NCI-H2107 (cell line): ENCODE measurements around the gene TNS1.

Source experiments
- DNase-seq: peaks from one replicate; lab custom pipeline; 2025; lab: John Stamatoyannopoulos, UW

TNS1 gene

DNA sequence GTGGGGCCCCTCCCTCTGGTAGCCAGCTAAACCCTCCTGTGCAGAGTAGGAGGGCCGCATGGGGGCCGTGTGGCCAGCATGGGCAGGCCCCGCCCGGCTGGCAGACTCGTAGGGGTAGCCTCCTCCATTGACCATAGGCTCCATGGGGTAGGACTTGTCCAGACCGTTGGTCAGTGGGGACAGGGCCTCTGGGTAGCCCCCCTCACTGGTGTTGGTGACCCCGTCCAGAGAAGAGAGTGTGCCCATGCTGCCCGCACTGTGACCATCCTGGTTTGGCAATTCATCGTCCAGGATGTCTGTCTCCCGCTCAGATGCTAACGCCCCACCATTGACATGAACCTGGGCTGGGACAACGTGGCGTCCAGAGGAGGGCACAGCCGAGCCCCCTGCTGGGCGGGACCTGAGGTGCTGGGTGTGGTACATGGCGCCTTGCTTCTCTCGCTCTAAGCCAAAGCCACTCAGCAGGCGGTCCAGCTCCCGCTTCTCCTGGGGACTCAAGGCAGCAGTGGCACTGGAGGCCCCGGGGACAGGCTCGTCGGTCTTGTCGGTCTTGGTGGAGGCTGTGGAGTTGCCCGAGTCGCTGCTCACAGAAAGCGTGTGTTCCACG, 154.3 kb downstream of the TNS1 start:
- no peak for DNase-seq

DNA sequence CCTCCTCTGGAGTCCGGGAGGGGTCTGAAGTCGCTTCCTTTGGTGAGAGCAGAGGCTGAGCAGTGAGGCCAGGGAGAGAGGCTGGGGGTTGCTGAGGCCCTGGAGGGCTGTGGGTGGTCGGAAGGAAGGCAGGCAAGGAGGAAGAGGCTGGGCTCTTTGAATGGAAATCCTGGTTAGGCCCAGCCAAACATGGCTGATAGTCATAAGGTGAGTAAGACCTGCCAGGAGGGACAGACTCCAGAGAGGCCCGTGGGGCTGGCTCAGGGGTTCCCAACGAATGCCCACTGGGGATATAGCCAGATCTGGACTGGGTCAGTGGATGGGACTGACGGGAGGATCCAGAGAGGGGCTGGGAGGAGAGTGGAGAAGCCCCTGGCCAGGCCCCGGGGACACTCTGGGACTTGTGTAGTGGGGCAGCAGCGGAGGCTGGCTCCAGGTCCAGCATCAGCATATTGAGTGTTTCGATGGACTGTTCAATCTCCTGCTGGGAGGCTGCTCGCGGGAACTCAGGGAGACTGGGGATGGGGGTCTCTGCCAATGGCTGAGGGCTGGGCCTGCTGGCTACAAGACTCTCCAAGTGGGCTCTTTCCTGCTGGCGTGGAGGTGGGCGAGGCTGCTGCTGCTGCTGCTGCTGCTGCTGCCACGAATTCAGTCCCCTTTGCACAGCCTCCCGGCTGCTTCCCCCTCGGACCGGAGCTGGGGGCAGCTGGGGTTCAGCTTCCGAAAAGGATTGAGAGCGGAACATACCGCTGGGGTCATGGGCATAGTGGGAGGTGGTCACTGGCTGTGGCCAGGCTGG, 155.0 kb downstream of the TNS1 start:
- no peak for DNase-seq

DNA sequence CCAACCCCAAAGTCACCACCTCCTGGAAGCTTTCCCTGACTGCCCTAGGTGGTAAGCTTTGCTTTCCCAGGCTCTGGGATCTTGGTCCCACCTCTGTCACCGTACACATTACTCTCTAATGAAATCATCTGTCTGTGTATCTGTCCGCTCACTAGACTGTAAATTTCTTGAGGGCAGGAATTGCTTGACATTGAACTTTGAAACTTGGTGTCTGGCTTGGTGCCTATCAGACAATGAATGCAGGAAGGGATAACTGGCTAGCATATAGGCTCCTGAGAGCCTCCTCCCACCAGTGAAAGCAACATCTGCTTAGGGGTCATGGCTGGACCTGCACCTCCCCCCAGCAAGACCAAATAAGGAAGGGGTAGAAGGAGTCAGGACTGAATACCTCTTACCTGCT, 155.7 kb downstream of the TNS1 start:
- no peak for DNase-seq

DNA sequence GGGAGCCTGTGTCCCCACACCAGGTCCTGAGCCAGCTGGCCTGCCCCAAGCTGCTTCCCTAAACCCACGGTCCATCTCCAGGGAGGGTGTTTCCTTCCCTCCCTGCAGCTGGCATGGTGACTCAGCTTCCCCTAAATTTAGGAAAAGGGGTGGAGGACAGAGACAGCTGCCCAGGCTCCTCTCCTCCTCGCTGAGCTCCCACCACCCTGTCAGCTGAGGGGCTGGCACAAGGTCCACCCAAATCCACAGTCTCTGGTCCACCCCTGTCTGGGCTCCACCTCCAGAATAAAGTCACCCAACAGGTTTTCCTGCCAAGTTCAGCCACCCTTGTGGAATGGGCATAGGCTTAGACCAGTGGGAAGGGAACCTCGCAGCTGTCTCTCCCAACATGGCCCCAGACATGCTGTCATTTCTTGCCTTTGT, 156.5 kb downstream of the TNS1 start:
- no peak for DNase-seq

DNA sequence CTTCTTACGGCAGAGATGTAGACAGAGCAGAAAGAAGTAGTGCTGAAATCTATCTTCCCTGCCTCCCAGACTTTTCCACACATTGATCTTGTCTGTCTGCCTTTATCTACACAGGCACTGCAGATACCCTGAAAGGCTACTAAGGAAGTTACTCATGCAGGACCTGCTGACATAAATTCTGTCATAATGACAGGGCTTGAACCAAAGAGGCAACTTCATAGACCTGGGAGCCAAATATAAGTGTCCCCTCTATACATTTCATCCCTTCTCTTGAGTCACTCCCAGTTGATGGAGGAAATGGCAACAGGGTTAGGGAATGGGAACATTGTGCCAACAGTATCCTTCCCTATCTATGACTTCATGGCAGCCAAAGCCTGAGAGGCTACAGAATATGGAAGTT, 157.5 kb downstream of the TNS1 start:
- DNase-seq = no peak

DNA sequence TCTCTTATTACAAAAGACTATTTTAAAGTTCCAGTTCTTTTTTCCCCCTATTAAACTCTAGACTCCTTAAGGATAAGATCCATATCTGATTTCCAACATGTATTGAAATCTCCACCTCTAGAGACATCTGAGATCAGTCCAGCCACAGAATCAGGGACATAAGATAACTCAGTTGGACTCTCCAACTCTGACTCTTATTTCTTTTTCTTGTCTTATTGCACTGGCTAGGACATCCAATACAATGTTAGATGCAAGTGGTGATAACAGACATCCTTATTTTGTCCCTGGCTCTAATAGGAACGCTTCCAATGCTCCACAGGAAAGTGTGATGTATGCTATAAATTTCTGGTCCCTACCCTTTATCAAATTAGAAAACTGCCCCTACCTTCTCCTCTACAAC, 158.1 kb downstream of the TNS1 start:
- no peak for DNase-seq

DNA sequence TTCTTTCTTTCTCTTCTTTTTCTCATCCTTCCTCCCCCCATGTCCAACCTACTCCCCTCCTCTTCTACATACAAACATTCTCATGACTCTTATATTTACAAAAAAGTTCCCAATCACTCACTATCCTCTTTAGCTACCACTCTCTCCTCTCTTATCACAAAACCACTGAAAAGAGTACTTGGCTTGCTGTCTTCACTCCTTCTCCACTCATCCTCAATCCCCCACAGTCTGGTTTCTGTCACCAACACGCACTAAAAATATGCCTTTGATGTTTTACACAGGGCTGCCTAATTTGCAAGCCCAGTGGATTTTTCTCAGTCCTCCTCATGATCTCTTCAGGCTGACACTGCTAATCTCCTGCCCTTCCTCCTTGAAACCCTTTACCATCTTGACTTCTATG, 159.5 kb downstream of the TNS1 start:
- DNase-seq = no peak

DNA sequence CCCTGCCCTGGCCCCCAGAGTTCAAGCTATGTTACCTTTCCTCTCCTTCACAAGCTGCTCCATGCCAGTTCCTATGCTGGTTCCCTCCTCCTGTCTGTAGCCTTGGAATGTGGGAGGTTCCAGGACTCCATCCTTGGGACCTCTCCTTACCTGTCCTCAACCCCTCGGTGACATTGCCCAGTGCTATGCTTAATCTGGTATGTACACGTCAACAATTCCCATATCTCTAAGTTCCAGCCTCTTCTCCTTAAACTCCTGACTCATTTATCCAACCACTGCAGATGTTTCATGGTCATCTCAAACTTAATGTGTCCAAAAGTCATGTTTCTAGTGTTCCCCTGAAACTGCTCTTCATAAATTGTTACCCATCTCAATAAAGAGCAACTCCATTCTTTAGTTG, 160.8 kb downstream of the TNS1 start:
- no peak for DNase-seq

DNA sequence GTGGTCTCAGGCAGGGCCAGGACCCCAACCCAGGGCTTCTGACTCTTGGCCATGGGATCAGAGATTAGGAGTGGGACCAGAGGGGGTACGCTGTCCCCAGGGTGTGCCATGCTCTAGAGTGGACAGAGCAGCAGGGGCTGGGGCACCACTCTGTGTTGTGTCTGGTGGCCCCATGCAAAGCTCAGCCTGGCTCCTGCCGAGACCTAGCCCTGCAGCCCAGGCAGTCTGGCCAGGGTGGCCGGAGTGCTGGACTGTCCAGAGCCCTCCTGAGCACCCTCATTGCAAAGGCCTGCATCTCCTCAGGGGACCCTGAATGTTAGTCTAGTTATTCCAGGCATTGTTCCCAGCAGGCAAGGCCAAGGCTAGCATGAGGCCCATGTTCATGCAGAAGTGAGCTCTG, 162.3 kb downstream of the TNS1 start:
- no peak for DNase-seq

DNA sequence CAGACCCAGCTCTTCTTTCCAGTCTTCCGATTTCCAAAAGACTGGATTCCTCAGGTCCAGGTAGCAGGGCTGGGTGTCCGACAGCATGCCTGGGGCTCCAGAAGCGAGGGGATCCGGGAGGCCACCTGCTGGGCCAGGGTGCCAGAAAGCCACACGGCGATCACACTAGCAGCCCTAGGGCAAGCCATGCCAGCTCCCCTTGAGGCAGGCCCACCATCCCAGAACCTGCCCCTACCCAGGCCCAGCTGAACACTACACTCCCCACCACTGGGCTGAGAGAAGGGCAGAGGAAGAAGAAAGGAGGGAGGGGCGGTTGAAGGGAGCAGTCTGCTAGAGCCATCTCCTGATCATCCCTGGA, 163.1 kb downstream of the TNS1 start:
- no peak for DNase-seq

DNA sequence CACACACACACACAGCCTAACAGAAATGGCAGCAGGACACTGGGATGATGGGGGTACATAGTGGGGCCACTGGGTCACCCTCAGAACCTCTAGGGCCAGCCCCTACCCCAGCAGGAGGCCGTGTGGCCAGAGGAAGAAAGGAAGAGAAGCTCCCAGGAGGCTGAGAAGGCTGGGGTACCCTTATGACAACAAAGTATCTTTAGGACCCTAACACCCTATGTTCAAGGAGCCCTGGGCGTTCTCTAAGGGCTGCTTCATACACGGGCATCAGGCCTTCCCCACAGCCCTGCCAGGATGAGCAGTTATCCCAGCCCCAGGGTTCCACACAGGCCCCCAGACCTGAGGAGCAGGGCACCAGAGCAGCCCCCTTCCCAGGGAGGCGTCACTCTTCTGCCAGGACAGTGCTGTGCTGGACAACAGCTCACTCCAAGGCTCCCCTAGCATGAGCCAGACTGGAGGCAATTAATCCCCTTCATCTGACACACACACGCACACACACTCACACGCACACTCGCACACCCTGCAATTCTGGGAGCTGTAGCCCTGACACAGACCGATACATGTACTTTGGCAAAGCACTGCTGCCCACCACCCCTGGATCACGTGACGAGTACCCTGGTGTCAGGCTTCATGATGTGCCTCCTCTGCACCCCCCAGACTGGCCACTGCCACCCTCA, 163.6 kb downstream of the TNS1 start:
- DNase-seq = no peak

DNA sequence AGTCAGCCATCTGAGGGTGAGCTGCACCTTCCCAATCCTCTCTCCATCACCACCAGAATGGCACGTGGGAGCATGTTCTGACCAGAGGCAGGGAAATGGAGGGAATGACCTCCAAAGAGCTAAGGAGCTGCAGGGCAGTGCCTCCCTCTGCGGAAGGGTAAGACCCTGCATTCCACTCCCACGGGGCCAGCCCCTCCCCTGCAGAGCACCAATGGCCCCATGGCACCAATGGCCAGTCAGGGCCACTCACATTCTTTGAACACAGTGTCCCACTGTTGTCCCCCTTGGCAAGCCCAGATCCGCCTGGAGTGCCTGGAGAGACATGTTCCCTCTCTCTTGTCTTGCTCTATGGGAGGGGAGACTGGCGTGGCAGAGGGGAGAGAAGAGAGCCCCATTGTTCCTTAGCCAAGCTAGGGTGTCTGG, 164.4 kb downstream of the TNS1 start:
- DNase-seq = no peak

DNA sequence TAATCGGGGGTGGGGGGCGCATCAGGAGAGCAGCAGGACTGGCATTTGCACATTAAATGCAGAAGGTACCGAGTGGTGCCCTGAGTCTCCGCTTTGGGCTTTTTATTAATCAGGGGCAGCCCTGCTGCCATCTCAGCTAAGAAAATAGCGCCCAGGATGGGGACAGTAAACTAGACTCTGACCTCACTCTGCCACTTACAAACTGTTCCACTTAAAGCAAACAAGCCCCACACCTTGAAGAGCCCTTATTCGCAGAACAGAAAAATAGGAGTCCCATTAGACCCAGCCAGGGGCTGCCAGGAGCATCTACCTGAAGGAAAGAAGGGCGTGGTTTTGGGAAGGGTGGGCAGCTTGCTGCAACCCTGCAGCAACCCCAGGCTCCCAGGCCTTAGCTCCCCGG, 165.3 kb downstream of the TNS1 start:
- no peak for DNase-seq

DNA sequence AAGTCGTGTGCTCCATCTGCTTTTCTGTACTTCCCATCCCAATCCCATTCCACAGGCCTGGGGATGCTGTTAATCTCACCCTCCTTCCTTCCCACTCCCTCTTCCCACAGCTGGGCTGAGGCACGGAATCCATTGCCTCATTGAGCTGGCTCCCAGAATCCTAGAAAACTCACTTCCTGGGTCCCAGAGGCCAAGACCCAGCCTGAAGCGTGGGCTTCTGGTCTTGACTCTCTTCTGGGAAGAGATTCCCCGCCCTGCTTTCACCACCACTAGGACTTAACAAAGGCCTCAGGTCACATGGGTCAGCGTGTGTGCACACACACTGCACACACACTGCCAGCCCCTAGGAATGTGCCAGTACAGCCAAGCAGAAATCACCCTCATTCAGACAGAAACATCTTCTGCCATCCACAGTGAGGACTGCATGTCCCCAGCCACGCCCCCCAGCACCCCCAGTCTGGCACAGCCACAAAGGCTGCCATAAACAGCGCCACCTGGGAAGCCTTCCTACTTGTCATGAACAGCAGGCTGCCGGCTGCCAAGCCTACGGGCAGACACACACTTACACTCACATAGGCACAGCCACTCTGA, 165.8 kb downstream of the TNS1 start:
- DNase-seq = no peak

DNA sequence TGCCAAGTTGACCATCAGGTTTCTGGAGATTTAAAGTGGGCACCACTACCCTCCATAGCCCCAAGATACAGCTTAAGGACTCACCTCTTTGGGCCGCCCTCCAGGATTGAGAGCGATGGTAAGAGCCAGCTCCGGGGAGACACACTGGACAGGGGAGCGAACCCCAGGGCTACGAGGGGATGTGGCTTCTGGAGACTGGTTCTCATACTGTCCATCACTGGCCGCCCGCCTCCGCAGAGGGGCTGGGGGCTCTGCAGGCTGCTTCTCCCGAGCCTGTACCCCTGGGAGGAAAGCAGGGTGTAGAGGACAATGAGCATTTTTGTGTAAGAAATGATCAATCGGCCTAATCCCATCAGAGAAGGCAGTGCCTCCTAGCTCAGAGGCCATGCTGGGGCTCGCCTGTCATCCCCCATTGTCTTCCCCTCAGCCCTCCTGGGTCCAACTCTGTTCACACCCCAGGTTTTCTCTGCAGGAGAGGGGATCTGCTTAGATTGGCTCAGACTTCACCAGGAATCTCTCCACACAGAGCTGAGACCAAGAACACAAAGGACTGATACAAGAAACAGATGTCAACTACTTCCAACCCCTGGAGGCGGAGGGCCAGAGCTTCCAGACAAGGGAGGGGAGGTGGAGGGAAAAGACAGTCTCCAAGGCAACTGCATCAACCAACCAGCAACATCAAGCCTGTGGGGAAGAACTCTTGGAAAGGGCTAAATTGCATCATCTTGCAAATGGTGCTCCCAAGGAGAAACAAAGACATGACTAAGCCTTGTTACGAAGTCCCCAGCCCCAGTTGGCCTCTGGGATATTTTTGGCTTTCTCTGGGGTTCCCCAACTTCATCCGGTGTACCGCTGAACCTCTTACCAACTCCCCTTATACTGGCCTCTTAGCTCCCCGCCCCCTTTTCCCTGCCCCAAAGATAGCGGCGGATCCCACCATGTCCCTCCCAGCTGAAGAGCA, 166.6 kb downstream of the TNS1 start:
- no peak for DNase-seq

DNA sequence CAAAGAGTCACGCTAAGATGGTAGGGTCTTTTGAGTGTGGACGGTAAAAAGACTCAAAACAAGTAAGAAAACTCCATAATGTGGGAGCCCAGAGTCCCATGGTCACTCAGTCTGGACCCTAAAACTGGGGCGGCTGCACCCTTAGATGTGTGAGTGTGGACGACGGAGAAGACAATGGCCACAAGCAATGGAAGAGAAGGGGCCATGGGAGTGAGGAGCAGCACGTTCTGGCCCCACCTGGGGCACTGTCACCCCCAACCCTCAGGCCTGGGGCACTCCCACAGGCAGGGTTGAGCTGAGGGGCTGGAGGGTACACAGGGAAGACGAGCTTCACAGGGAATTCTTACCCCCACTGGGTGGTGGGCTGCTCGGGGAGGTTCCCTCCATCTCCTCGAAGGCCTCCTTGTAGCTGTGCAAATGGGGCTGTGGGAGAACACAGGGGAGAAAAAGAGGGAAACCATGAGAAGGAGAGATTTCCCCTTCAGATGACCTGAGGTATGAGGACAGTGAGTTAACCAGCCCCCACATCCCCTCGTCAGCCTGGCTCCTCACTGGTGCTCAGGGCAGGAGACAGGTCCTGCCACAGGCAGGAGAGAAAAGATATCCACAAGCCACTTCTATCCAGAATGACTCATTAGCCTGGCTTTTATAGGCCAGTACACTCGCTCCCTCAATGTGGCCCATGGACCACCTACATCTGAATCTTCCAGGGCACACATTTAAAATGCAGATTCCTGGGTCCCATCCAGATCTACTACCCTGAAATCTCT, 167.9 kb downstream of the TNS1 start:
- DNase-seq = no peak

DNA sequence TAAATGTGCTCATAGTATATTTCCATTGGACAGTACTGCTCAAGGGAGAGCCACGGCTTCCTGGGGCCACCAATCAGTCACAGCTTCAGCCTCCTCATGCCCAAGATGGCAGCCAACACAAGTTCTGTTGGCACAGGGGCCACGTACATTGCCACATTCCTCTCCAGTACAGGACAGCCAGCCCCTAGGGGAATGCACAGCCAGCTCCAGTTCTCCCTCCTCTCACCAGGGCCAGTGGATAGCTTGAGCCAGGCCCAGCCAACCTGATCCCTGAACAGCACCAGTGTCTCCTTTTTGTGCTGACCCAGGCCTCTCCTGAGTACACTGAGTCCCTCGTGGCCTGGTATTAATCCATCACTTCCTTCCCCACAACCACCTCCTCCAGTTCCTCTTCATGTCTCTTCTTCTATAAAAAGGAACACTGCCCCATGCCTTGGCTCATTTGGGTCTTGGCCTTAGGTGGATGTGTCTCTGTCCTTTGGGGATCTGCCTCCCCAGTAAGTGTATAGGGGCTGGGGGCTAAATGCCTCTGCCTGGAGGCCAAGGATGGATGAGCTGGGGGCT, 168.7 kb downstream of the TNS1 start:
- no peak for DNase-seq

DNA sequence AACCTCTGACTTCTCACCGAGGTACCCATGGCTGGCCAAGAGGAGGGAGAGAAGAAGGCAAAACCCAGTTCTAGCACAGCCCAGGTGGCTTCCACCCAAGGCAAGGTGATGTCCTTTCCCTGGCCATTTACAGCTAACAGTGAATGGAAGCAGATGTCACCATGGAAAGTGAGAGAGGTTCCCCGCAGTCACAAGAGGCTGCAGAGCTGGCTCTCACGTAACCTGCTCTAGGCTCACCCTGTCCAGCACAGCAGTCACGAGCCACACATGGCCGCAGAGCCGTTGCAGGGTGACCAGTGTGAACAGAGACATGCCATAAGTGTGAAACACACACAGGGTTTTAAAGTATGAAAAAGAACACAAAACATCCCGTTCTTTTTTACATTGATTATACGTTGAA, 169.4 kb downstream of the TNS1 start:
- no peak for DNase-seq

DNA sequence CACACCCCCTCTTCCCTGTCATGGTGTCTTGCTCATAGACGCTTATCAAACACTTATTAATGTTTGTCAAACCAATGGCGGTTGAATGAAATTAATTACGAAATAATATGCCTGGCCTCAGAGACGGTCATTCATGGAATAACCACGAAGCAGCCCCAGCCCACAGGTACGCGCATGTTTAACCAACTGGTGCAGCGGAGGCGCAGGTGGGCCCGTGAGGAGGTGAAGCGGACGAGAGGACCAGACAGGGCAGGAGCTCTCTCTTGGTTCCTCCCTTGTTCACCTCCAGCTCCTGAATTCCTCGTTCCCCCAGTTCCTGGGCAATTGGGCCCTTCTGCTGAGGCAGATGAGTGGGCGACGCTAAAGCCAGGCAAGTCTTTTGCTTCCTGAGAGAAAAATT, 169.8 kb downstream of the TNS1 start:
- no peak for DNase-seq

DNA sequence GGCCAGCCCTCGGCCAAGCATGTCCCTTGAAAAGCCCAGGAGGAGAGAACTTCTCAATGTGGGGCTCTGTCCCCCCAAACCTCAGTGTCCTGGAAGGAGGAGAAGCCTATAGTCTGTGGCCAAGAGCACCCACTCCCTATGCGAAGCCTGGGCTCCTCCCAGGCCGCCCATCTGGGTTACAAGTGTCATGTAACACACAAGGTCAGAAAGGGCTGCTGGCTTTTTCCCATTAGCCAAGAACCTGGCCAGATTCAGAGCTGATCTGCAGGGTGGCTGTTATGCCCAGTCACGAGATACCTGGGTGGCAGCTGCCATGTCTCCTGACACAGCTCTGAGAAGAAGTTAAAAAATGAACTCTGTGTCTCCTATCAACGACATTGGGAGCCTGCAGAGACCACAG, 170.7 kb downstream of the TNS1 start:
- DNase-seq = no peak

DNA sequence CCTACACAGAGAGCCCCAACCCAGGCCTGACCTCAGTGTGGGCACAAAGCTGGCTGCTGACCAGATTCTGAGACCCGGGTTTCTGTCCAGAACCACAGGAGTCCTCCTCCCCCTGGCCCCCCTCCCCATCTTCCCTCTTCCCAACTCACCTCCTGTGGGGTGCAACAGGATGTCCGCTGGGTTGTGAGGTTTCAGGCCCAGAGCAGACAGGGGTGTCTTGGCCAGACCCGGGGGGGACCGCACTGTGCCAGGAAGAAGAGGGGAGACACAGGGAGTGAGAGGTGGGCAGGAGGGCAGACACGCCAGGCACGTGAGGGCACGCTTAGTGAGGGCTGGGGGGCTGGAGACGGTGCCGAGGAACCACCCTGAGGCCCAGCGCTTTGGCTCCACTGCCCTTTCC, 171.5 kb downstream of the TNS1 start:
- no peak for DNase-seq
